GM12878 (cell line): Measurements from ENCODE around the gene BARX2. TPM values are rescaled to one million over a fixed set of nuclear protein-coding genes. Genes with fewer than 3 reads are reported as not detected.

ENCODE experiments used
- ETV6 ChIP-seq, 2 experiments: fragments of 450-650 bp in 1 of 2; IDR thresholded peaks in 1 of 2; conservative IDR thresholded peaks in 1 of 2; 2 replicates each; pipeline ENCODE4 v1.6.1; 2014; ENCODE audit warnings: antibody characterized with exemption in 1 of 2, borderline replicate concordance in 1 of 2, low read depth in 1 of 2, mild to moderate bottlenecking in 1 of 2, moderate library complexity in 1 of 2
- GABPA ChIP-seq: IDR thresholded peaks from 2 replicates; pipeline ENCODE4 v1.6.1; 2014; ENCODE audit warnings: antibody characterized with exemption, low read depth, mild to moderate bottlenecking, inconsistent platforms
- MYB ChIP-seq: fragments of 150-350 bp; IDR thresholded peaks from 2 replicates; pipeline ENCODE4 v1.6.1; 2014; ENCODE audit warnings: mild to moderate bottlenecking, low read depth, low read length, borderline replicate concordance
- NFYA ChIP-seq: IDR thresholded peaks from 2 replicates; pipeline ENCODE4 v1.6.1; 2011; ENCODE audit warnings: low read depth, mild to moderate bottlenecking, low read length, improper control_type of control experiment, borderline replicate concordance
- ZBTB11 ChIP-seq: fragments of 450-650 bp; formaldehyde crosslinking; IDR thresholded peaks from 2 replicates; pipeline ENCODE4 v1.5.0; 2022; ENCODE audit warnings: mild to moderate bottlenecking, missing genetic modification characterization
- ZBTB40 ChIP-seq: fragments of 450-650 bp; IDR thresholded peaks from 2 replicates; pipeline ENCODE4 v1.6.1; 2016; ENCODE audit warnings: mild to moderate bottlenecking, moderate library complexity, borderline replicate concordance
- ZSCAN29 ChIP-seq: fragments of 450-650 bp; IDR thresholded peaks from 2 replicates; pipeline ENCODE4 v1.6.1; 2017; ENCODE audit warnings: mild to moderate bottlenecking, moderate library complexity
- polyA plus RNA-seq, 11 experiments: library from polyadenylated mRNA; depleted of rRNA in 4 of 11; unstranded in 6 of 11; stranded (reverse) in 5 of 11; fragments of >200 nt; fragmentation: Nextera tagmentation in 4 of 11; fragmentation: Illumina TruSeq in 1 of 11; extraction: Ambion mirVana in 4 of 11; extraction: Trizol in 1 of 11; gene quantifications; 1 replicate in 1 of 11; 2 replicates in 10 of 11; pipeline versions ENCODE4 v1.2.1 to v1.2.3, GENCODE V29; 2011 to 2016; ENCODE audit warnings: inconsistent platforms in 2 of 11, missing spikeins in 2 of 11, low read depth in 1 of 11
- total RNA-seq, 4 experiments: library from RNA; depleted of rRNA in 3 of 4; stranded (reverse); fragments of >200 nt in 3 of 4; fragmentation: Illumina TruSeq in 1 of 4; extraction: Trizol in 1 of 4; gene quantifications; 2 replicates each; pipeline versions ENCODE4 v1.2.1 to v1.2.3, GENCODE V29; 2013 to 2021

Gene BARX2
- total and polyA plus RNA-seq, 10 of the 15 experiments (the other 5 are each of a cell fraction or from before 2014, with no cell fraction given), result 0.07 to 0.84 TPM; not detected in 8

- TF ChIP-seq ETV6 (conservative IDR thresholded peaks at IDR 0.05 in 1 of 2, IDR thresholded peaks at IDR 0.05 in 1 of 2; ENCODE audit: borderline replicate concordance in 1 of 2, low read depth in 1 of 2), result no peak
- TF ChIP-seq ZBTB40, result no peak
- no peak for TF ChIP-seq ZBTB11
- no peak for TF ChIP-seq ZSCAN29
- no peak for TF ChIP-seq MYB
- TF ChIP-seq GABPA, result no peak
- no peak for TF ChIP-seq NFYA
Observed at GRCh38 chr11:129404731-129405130, 29.1 kb downstream of the BARX2 start (continued).
